HEK293 (cell line): ENCODE results near the gene MARK2.

Experiments used
- CTCF ChIA-PET: fragments of 350-600 bp; formaldehyde crosslinking; extraction: SDS; loops from one replicate; lab custom pipeline; 2021; ENCODE audit warnings: antibody characterized with exemption; lab: Yijun Ruan, JAX
- POLR2A ChIA-PET: fragments of 300-600 bp; formaldehyde crosslinking; extraction: SDS; loops from one replicate; lab custom pipeline; 2020; ENCODE audit warnings: antibody characterized with exemption, inconsistent platforms; lab: Yijun Ruan, JAX
- H3K27ac ChIP-seq: fragments of 200-500 bp; sonication (Bioruptor generic); 2 replicates; pipeline ENCODE4 v1.5.1; 2014; ENCODE audit warnings: low read depth, low read length, control low read depth, inconsistent platforms; ENCODE audit errors: extremely low read depth
- H3K36me3 ChIP-seq, 2 experiments: fragments of 200-500 bp in 1 of 2; sonication (Bioruptor generic) in 1 of 2; 1 replicate in 1 of 2; 2 replicates in 1 of 2; pipeline ENCODE4 v1.5.1; 2014 to 2017; ENCODE audit warnings: inconsistent platforms in 2 of 2, low read length in 2 of 2; ENCODE audit not compliant: control insufficient read depth in 2 of 2, insufficient read depth in 1 of 2
- H3K4me1 ChIP-seq: fragments of 200-500 bp; sonication (Bioruptor generic); 2 replicates; pipeline ENCODE4 v1.5.1; 2014; ENCODE audit warnings: mild to moderate bottlenecking, low read length, inconsistent platforms; ENCODE audit not compliant: control insufficient read depth, insufficient read depth
- H3K4me3 ChIP-seq: 2 replicates; pipeline ENCODE4 v1.5.1; 2011; ENCODE audit warnings: low read depth, mild to moderate bottlenecking, control low read depth, low read length, moderate library complexity
- H3K9me3 ChIP-seq: fragments of 200-500 bp; sonication (Bioruptor generic); 2 replicates; pipeline ENCODE4 v1.5.1; 2014; ENCODE audit warnings: low read depth, low read length, inconsistent platforms; ENCODE audit not compliant: control insufficient read depth, insufficient read depth
- BCL11A ChIP-seq: fragments of 450-650 bp; formaldehyde crosslinking; IDR thresholded peaks from 2 replicates; pipeline ENCODE4 v1.5.1; 2016; ENCODE audit warnings: low read depth, missing biosample characterization, missing genetic modification characterization
- GFI1B ChIP-seq: fragments of 450-650 bp; formaldehyde crosslinking; IDR thresholded peaks from 2 replicates; pipeline ENCODE4 v1.5.1; 2016; ENCODE audit warnings: missing biosample characterization, missing genetic modification characterization
- GLIS1 ChIP-seq: fragments of 450-650 bp; formaldehyde crosslinking; IDR thresholded peaks from 2 replicates; pipeline ENCODE4 v1.5.1; 2016; ENCODE audit warnings: missing biosample characterization, missing genetic modification characterization
- GLIS2 ChIP-seq: fragments of 450-650 bp; formaldehyde crosslinking; IDR thresholded peaks from 2 replicates; pipeline ENCODE4 v1.5.1; 2016; ENCODE audit warnings: missing biosample characterization, missing genetic modification characterization
- HOXA7 ChIP-seq: sonication (generic); formaldehyde crosslinking; IDR thresholded peaks from 2 replicates; pipeline ENCODE4 v1.8.1; 2022; ENCODE audit warnings: missing genetic modification reagents, borderline replicate concordance
- IKZF3 ChIP-seq: fragments of 450-650 bp; IDR thresholded peaks from 2 replicates; pipeline ENCODE4 v1.5.0; 2018; ENCODE audit warnings: missing biosample characterization, mild to moderate bottlenecking, missing genetic modification characterization, moderate library complexity
- KLF10 ChIP-seq: fragments of 450-650 bp; IDR thresholded peaks from 2 replicates; pipeline ENCODE4 v1.5.1; 2018; ENCODE audit warnings: missing biosample characterization, mild to moderate bottlenecking, missing genetic modification characterization
- KLF16 ChIP-seq: fragments of 450-650 bp; formaldehyde crosslinking; IDR thresholded peaks from 2 replicates; pipeline ENCODE4 v1.5.1; 2017; ENCODE audit warnings: missing biosample characterization, missing genetic modification characterization
- KLF8 ChIP-seq: fragments of 450-650 bp; formaldehyde crosslinking; IDR thresholded peaks from 2 replicates; pipeline ENCODE4 v1.5.1; 2016; ENCODE audit warnings: missing biosample characterization, missing genetic modification characterization
- MYNN ChIP-seq: fragments of 450-650 bp; formaldehyde crosslinking; IDR thresholded peaks from 2 replicates; pipeline ENCODE4 v1.5.1; 2016; ENCODE audit warnings: missing biosample characterization, missing genetic modification characterization, borderline replicate concordance
- PRDM1 ChIP-seq: fragments of 450-650 bp; formaldehyde crosslinking; IDR thresholded peaks from 2 replicates; pipeline ENCODE4; 2016; ENCODE audit warnings: missing biosample characterization, missing genetic modification characterization
- TCF7L2 ChIP-seq: IDR thresholded peaks from 2 replicates; pipeline ENCODE4 v1.6.1; 2011; ENCODE audit warnings: low read depth, mild to moderate bottlenecking, inconsistent platforms, low read length, moderate library complexity, borderline replicate concordance
- ZBTB17 ChIP-seq: fragments of 450-650 bp; formaldehyde crosslinking; IDR thresholded peaks from 2 replicates; pipeline ENCODE4 v1.5.1; 2016; ENCODE audit warnings: missing biosample characterization, missing genetic modification characterization
- ZEB2 ChIP-seq: fragments of 450-650 bp; formaldehyde crosslinking; IDR thresholded peaks from 2 replicates; pipeline ENCODE4 v1.5.1; 2016; ENCODE audit warnings: missing biosample characterization, missing genetic modification characterization
- ZFP3 ChIP-seq: fragments of 450-650 bp; formaldehyde crosslinking; IDR thresholded peaks from 2 replicates; pipeline ENCODE4 v1.5.1; 2016; ENCODE audit warnings: low read depth, missing biosample characterization, missing genetic modification characterization
- ZFP69B ChIP-seq: fragments of 450-650 bp; formaldehyde crosslinking; IDR thresholded peaks from 2 replicates; pipeline ENCODE4 v1.5.1; 2016; ENCODE audit warnings: missing biosample characterization, missing genetic modification characterization
- ZIC2 ChIP-seq: fragments of 450-650 bp; formaldehyde crosslinking; IDR thresholded peaks from 2 replicates; pipeline ENCODE4 v1.5.1; 2016; ENCODE audit warnings: missing biosample characterization, missing genetic modification characterization
- ZNF140 ChIP-seq: fragments of 450-650 bp; formaldehyde crosslinking; IDR thresholded peaks from 2 replicates; pipeline ENCODE4 v1.5.1; 2016; ENCODE audit warnings: missing biosample characterization, missing genetic modification characterization
- ZNF211 ChIP-seq: fragments of 450-650 bp; formaldehyde crosslinking; IDR thresholded peaks from 2 replicates; pipeline ENCODE4 v1.5.1; 2016; ENCODE audit warnings: low read depth, missing biosample characterization, missing genetic modification characterization
- ZNF274 ChIP-seq, 2 experiments: fragments of 200-500 bp in 1 of 2; fragments of 450-650 bp in 1 of 2; sonication (Bioruptor generic) in 1 of 2; formaldehyde crosslinking in 1 of 2; IDR thresholded peaks; 2 replicates each; pipeline versions ENCODE4 v1.5.1 to v1.6.1; 2014 to 2016; ENCODE audit warnings: borderline replicate concordance in 1 of 2, inconsistent platforms in 1 of 2, low read length in 1 of 2, missing biosample characterization in 1 of 2, missing genetic modification characterization in 1 of 2
- ZNF292 ChIP-seq: fragments of 450-650 bp; formaldehyde crosslinking; IDR thresholded peaks from 2 replicates; pipeline ENCODE4 v1.5.1; 2016; ENCODE audit warnings: low read depth, missing biosample characterization, missing genetic modification characterization, borderline replicate concordance
- ZNF544 ChIP-seq: fragments of 450-650 bp; formaldehyde crosslinking; IDR thresholded peaks from 2 replicates; pipeline ENCODE4 v1.5.0; 2017; ENCODE audit warnings: missing biosample characterization, missing genetic modification characterization
- ZNF548 ChIP-seq: fragments of 450-650 bp; formaldehyde crosslinking; IDR thresholded peaks from 2 replicates; pipeline ENCODE4 v1.5.1; 2016; ENCODE audit warnings: missing biosample characterization, missing genetic modification characterization
- ZNF560 ChIP-seq: fragments of 450-650 bp; formaldehyde crosslinking; IDR thresholded peaks from 2 replicates; pipeline ENCODE4 v1.5.1; 2017; ENCODE audit warnings: missing biosample characterization, missing genetic modification characterization, borderline replicate concordance
- ZNF561 ChIP-seq: fragments of 450-650 bp; IDR thresholded peaks from 2 replicates; pipeline ENCODE4 v1.5.1; 2018; ENCODE audit warnings: missing biosample characterization, missing genetic modification characterization, borderline replicate concordance
- ZNF660 ChIP-seq: fragments of 450-650 bp; IDR thresholded peaks from 2 replicates; pipeline ENCODE4 v1.5.1; 2018; ENCODE audit warnings: missing biosample characterization, mild to moderate bottlenecking, missing genetic modification characterization
- ZXDB ChIP-seq: fragments of 450-650 bp; formaldehyde crosslinking; IDR thresholded peaks from 2 replicates; pipeline ENCODE4 v1.5.1; 2016; ENCODE audit warnings: missing biosample characterization, missing genetic modification characterization
- TF ChIP-seq, protein P1 (sequence below): fragments of 450-650 bp; formaldehyde crosslinking; IDR thresholded peaks from 2 replicates; pipeline ENCODE4 v1.5.1; 2016; ENCODE audit warnings: missing biosample characterization, missing genetic modification characterization
- TF ChIP-seq, protein P2 (sequence below): fragments of 450-650 bp; formaldehyde crosslinking; optimal IDR thresholded peaks from 2 replicates; pipeline ENCODE3; 2016; ENCODE audit warnings: missing biosample characterization, mild to moderate bottlenecking, missing genetic modification characterization
- TF ChIP-seq, protein P3 (sequence below): fragments of 450-650 bp; formaldehyde crosslinking; IDR thresholded peaks from 2 replicates; pipeline ENCODE4 v1.5.1; 2016; ENCODE audit warnings: missing biosample characterization, missing genetic modification characterization

Gene MARK2

DNA sequence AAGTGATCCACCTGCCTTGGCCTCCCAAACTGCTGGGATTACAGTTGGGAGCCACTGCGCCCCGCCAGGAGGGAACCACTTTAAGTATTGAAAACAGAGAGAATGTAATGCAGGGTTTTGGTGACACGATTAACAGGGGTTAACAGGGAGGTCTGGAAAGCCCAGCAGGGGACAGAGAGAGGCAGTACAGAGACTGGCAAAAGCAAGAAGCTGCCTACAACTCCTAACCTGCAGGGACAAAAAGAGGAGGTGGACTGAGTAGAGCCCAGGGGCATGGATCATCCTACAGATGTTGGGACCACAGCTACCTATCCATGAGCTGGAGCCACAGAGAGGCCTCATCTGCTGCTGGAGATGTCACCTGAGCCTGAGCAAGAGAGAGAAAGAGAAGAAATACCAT is 27.4 kb upstream of the MARK2 start:
- H3K36me3 ChIP-seq: peaks cover 0 to 21% of the 10 kb centered on the region in 2 experiments; a peak in 2 of 3 replicates
- TF ChIP-seq ZBTB17 (tag by site-specific recombination) (peak; percentile 22), ZNF660 (tag by site-specific recombination) (no peak), ZNF292 (no peak), ZNF274 (IDR thresholded peaks at IDR 0.05; ENCODE audit: low read length) (no peak), ZNF274 (tag by site-specific recombination; IDR thresholded peaks at IDR 0.05; ENCODE audit: borderline replicate concordance) (no peak), ZIC2 (tag by site-specific recombination) (peak; percentile 60)
- TF ChIP-seq, all 188 proteins: peak for 2
- Histone ChIP-seq H3K27ac (no peak overlapping the region), H3K9me3 (no peaks in the 10 kb centered on the region), H3K4me1 (no peaks in the 10 kb centered on the region), H3K4me3 (no peak overlapping the region)
- POLR2A ChIA-PET: no interaction called here
- CTCF ChIA-PET: interaction anchor here (0.6 to 1.6 kb wide), 4 partner anchors 18 to 1603 kb away, joined by 3 to 7 read pairs (median 4); partner anchors contain the start of gene SCGB2A1

DNA sequence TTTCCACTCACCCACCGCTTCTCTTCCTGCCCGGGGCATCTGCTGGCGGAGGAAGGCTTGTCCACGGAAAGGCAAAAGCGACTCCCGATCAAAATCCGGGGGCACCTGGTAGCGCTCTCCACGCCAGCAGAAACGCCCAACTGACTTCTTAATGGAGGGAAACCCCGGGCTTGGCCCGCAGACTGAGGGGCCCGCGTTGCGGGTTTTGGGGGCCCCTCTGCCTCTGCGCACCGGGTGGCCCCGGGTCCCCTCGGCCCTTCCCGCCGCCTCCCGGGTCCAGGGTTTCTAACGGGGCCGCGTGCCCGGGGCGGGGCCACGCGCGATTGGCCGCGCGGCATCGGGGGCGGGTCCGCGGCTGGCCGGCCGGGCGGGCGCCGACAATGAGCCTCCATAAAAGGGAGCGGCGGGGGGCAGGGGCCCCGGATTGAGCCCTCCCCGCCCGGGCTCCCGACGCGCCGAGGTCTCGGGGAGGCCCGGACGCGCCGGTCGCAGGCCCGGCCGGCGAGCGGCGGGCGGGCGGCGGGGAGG is 25.8 kb upstream of the MARK2 start, which contains the start of gene SPINDOC:
Gene SPINDOC, plus strand, starts transcription at position 422 of the 528 bp plus-strand sequence. CDS start 231 bp downstream, outside the sequence.
- H3K4me1 ChIP-seq: no peaks in the 10 kb centered on the region
- peaks cover 0 to 35% of the 10 kb centered on the region in 2 experiments; a peak in 2 of 3 replicates for H3K36me3 ChIP-seq
- peak within 1 kb of the TSS; percentile 85 for H3K27ac ChIP-seq
- POLR2A ChIA-PET: interaction anchor here (1.1 kb wide), 2 partner anchors 13 to 24 kb away, joined by 3 read pairs; no protein-coding TSS in a partner anchor
- H3K9me3 ChIP-seq: no peaks in the 10 kb centered on the region
- peak within 1 kb of the TSS; percentile 86 for H3K4me3 ChIP-seq
- CTCF ChIA-PET: interaction anchor here (0.6 kb wide), 1 partner anchor 78 kb away, joined by 3 read pairs; no protein-coding TSS in a partner anchor
- TF ChIP-seq ZNF544 (tag by site-specific recombination) (no peak), KLF8 (tag by site-specific recombination) (0 out of 2 replicates have a peak, but pooled peaks have one; percentile 27), ZXDB (tag by site-specific recombination) (peak; percentile 53), ZNF140 (tag by site-specific recombination) (no peak), HOXA7 (CRISPR knock-in tag) (no peak), ZFP3 (tag by site-specific recombination) (no peak), GLIS1 (tag by site-specific recombination) (peak; percentile 56), PRDM1 (tag by site-specific recombination) (no peak), BCL11A (tag by site-specific recombination) (0 out of 2 replicates have a peak, but pooled peaks have one; percentile 11), ZNF660 (tag by site-specific recombination) (peak; percentile 26; the same call in 1 of the 2 replicates), ZNF548 (tag by site-specific recombination) (no peak), IKZF3 (tag by site-specific recombination) (0 out of 2 replicates have a peak, but pooled peaks have one; percentile 19), ZNF561 (peak; percentile 32; the same call in 1 of the 2 replicates), ZNF211 (tag by site-specific recombination) (no peak), TCF7L2 (no peak), MYNN (no peak), ZNF560 (no peak), ZFP69B (tag by site-specific recombination) (peak; percentile 31; the same call in 1 of the 2 replicates), ZEB2 (tag by site-specific recombination) (0 out of 2 replicates have a peak, but pooled peaks have one; percentile 27), KLF10 (tag by site-specific recombination) (0 out of 2 replicates have a peak, but pooled peaks have one; percentile 19), GLIS2 (peak; percentile 59), GFI1B (tag by site-specific recombination) (no peak), KLF16 (0 out of 2 replicates have a peak, but pooled peaks have one; percentile 48)
- TF ChIP-seq, protein P1, sequence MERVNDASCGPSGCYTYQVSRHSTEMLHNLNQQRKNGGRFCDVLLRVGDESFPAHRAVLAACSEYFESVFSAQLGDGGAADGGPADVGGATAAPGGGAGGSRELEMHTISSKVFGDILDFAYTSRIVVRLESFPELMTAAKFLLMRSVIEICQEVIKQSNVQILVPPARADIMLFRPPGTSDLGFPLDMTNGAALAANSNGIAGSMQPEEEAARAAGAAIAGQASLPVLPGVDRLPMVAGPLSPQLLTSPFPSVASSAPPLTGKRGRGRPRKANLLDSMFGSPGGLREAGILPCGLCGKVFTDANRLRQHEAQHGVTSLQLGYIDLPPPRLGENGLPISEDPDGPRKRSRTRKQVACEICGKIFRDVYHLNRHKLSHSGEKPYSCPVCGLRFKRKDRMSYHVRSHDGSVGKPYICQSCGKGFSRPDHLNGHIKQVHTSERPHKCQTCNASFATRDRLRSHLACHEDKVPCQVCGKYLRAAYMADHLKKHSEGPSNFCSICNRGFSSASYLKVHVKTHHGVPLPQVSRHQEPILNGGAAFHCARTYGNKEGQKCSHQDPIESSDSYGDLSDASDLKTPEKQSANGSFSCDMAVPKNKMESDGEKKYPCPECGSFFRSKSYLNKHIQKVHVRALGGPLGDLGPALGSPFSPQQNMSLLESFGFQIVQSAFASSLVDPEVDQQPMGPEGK (tag by site-specific recombination): peak; percentile 75
- TF ChIP-seq, protein P2, sequence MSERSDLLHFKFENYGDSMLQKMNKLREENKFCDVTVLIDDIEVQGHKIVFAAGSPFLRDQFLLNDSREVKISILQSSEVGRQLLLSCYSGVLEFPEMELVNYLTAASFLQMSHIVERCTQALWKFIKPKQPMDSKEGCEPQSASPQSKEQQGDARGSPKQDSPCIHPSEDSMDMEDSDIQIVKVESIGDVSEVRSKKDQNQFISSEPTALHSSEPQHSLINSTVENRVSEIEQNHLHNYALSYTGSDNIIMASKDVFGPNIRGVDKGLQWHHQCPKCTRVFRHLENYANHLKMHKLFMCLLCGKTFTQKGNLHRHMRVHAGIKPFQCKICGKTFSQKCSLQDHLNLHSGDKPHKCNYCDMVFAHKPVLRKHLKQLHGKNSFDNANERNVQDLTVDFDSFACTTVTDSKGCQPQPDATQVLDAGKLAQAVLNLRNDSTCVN (tag by site-specific recombination): no peak
- TF ChIP-seq, protein P3, sequence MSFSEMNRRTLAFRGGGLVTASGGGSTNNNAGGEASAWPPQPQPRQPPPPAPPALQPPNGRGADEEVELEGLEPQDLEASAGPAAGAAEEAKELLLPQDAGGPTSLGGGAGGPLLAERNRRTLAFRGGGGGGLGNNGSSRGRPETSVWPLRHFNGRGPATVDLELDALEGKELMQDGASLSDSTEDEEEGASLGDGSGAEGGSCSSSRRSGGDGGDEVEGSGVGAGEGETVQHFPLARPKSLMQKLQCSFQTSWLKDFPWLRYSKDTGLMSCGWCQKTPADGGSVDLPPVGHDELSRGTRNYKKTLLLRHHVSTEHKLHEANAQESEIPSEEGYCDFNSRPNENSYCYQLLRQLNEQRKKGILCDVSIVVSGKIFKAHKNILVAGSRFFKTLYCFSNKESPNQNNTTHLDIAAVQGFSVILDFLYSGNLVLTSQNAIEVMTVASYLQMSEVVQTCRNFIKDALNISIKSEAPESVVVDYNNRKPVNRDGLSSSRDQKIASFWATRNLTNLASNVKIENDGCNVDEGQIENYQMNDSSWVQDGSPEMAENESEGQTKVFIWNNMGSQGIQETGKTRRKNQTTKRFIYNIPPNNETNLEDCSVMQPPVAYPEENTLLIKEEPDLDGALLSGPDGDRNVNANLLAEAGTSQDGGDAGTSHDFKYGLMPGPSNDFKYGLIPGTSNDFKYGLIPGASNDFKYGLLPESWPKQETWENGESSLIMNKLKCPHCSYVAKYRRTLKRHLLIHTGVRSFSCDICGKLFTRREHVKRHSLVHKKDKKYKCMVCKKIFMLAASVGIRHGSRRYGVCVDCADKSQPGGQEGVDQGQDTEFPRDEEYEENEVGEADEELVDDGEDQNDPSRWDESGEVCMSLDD (tag by site-specific recombination): peak; percentile 63; the same call in 1 of the 2 replicates
